Activated naive CD8-positive, alpha-beta T cell treated with anti-CD3 and anti-CD28 coated beads, Interleukin-2, amount 10 ng/mL, durations not matched to agents 7 days and 5 days (primary cell): ENCODE data around the gene ATP6V0C. TPM values are rescaled to one million over a fixed set of nuclear protein-coding genes. Genes with fewer than 3 reads are reported as not detected.
A peak's percentile ranks its signal among the peaks of the same experiment; 100 is the strongest.
"Not testable (repeated sequence)": the region's sequence is repeated elsewhere in the genome, so short reads cannot be mapped to it uniquely, and the experiment has no call there.

Experiments used
- ATAC-seq: fragments of 150-1000 bp; cut with Tn5 transposase; one replicate; pipeline ENCODE4 v1.10.0; 2021; ENCODE audit warnings: low read depth, moderate library complexity
- POLR2A ChIA-PET: fragments of 350-600 bp; sonication (Branson Sonifier 250); formaldehyde crosslinking; loops from one replicate; lab custom pipeline; 2021; ENCODE audit warnings: antibody characterized with exemption; lab: Charles Lee
- DNase-seq: peaks from one replicate; pipeline ENCODE4 v3.0.0; 2021
- H3K27ac Mint-ChIP-seq: one replicate; pipeline ENCODE4 v1.8.0; 2022; ENCODE audit warnings: mild to moderate bottlenecking, mixed read lengths
- H3K27me3 Mint-ChIP-seq: one replicate; pipeline ENCODE4 v1.8.0; 2022; ENCODE audit warnings: mild to moderate bottlenecking, moderate library complexity, mixed read lengths
- H3K36me3 Mint-ChIP-seq: one replicate; pipeline ENCODE4 v1.8.0; 2021; ENCODE audit warnings: mild to moderate bottlenecking, mixed read lengths
- H3K4me1 Mint-ChIP-seq: one replicate; pipeline ENCODE4 v1.8.0; 2021; ENCODE audit warnings: mixed read lengths
- H3K4me3 Mint-ChIP-seq: one replicate; pipeline ENCODE4 v1.8.0; 2022; ENCODE audit warnings: mild to moderate bottlenecking, moderate library complexity, mixed read lengths
- H3K9me3 Mint-ChIP-seq: one replicate; pipeline ENCODE4 v1.8.0; 2021; ENCODE audit warnings: mixed read lengths
- total RNA-seq, 2 experiments: library from RNA; stranded (reverse); gene quantifications; one replicate each; pipeline ENCODE4 v1.2.3, GENCODE V29; 2021

ATP6V0C gene
- total RNA-seq, 2 experiments from 2014 or later = 117 to 122 TPM

GRCh38 chr16:2478279-2478678 lies 35.5 kb upstream of the ATP6V0C start:
- Mint-ChIP-seq H3K27ac (no peak overlapping the region), H3K36me3 (no peaks in the 10 kb centered on the region), H3K9me3 (no peaks in the 10 kb centered on the region), H3K4me3 (no peak overlapping the region), H3K4me1 (peaks cover 8% of the 10 kb centered on the region), H3K27me3 (peaks cover 2% of the 10 kb centered on the region)
- no peak for DNase-seq
- POLR2A ChIA-PET = interaction anchor here (1.0 kb wide), 1 partner anchor 10 kb away, joined by 3 read pairs; no protein-coding TSS in a partner anchor
- ATAC-seq = no peak

- H3K36me3 Mint-ChIP-seq, H3K27ac Mint-ChIP-seq, H3K4me3 Mint-ChIP-seq, DNase-seq, ATAC-seq, H3K4me1 Mint-ChIP-seq, POLR2A ChIA-PET, H3K27me3 Mint-ChIP-seq, H3K9me3 Mint-ChIP-seq: not testable (repeated sequence)
Observed at GRCh38 chr16:2479996-2480395, 33.8 kb upstream of the ATP6V0C start.

GRCh38 chr16:2480948-2481347 lies 32.8 kb upstream of the ATP6V0C start:
- Mint-ChIP-seq H3K36me3 (no peaks in the 10 kb centered on the region), H3K9me3 (no peaks in the 10 kb centered on the region)

GRCh38 chr16:2481676-2482075 lies 32.1 kb upstream of the ATP6V0C start:
- no peak overlapping the region for H3K27ac Mint-ChIP-seq

More at GRCh38 chr16:2480948-2481347, 32.8 kb upstream of the ATP6V0C start:
- Mint-ChIP-seq H3K27ac (no peak overlapping the region), H3K4me3 (no peak overlapping the region), H3K27me3 (no peaks in the 10 kb centered on the region), H3K4me1 (peaks cover 7% of the 10 kb centered on the region)
- ATAC-seq (no peak), DNase-seq (no peak)
- POLR2A ChIA-PET = no interaction called here

GRCh38 chr16:2482249-2482648 lies 31.5 kb upstream of the ATP6V0C start:
- DNase-seq = no peak
- POLR2A ChIA-PET = no interaction called here

More at GRCh38 chr16:2481676-2482075, 32.1 kb upstream of the ATP6V0C start:
- no peak for DNase-seq
- POLR2A ChIA-PET = no interaction called here
- Mint-ChIP-seq H3K27me3 (no peaks in the 10 kb centered on the region), H3K4me1 (peaks cover 9% of the 10 kb centered on the region), H3K4me3 (no peak overlapping the region), H3K9me3 (no peaks in the 10 kb centered on the region), H3K36me3 (no peaks in the 10 kb centered on the region)
- ATAC-seq = no peak

GRCh38 chr16:2482708-2483534 lies 30.8 kb upstream of the ATP6V0C start:
- POLR2A ChIA-PET = interaction anchor here (3.6 kb wide), 1 partner anchor 8 kb away, joined by 11 read pairs; the partner anchor contains the start of gene TBC1D24
- Mint-ChIP-seq H3K27me3 (no peaks in the 10 kb centered on the region), H3K27ac (no peak overlapping the region), H3K36me3 (peaks cover 3% of the 10 kb centered on the region), H3K4me3 (no peak overlapping the region), H3K9me3 (no peaks in the 10 kb centered on the region), H3K4me1 (peaks cover 16% of the 10 kb centered on the region)
- DNase-seq (no peak), ATAC-seq (no peak)

More at GRCh38 chr16:2482249-2482648, 31.5 kb upstream of the ATP6V0C start:
- ATAC-seq = no peak
- Mint-ChIP-seq H3K4me3 (no peak overlapping the region), H3K27me3 (no peaks in the 10 kb centered on the region), H3K4me1 (peaks cover 12% of the 10 kb centered on the region), H3K36me3 (peaks cover under 1% of the 10 kb centered on the region), H3K9me3 (no peaks in the 10 kb centered on the region), H3K27ac (no peak overlapping the region)

- H3K36me3 Mint-ChIP-seq = peaks cover 3% of the 10 kb centered on the region
- H3K9me3 Mint-ChIP-seq = no peaks in the 10 kb centered on the region
- DNase-seq = no peak
- peaks cover 16% of the 10 kb centered on the region for H3K4me1 Mint-ChIP-seq
- POLR2A ChIA-PET = interaction anchor here (0.5 to 3.6 kb wide), 2 partner anchors 9 to 49 kb away, joined by 4 to 11 read pairs; partner anchors contain the start of gene TBC1D24
- no peak for ATAC-seq
- no peak overlapping the region for H3K4me3 Mint-ChIP-seq
- no peak overlapping the region for H3K27ac Mint-ChIP-seq
- H3K27me3 Mint-ChIP-seq = no peaks in the 10 kb centered on the region
Observed at GRCh38 chr16:2483939-2484897, 29.5 kb upstream of the ATP6V0C start.

GRCh38 chr16:2484898-2485508 lies 28.7 kb upstream of the ATP6V0C start:
- ATAC-seq (no peak), DNase-seq (no peak)
- H3K4me1 Mint-ChIP-seq = peaks cover 16% of the 10 kb centered on the region
- peak overlapping the region; percentile 4 for H3K27ac Mint-ChIP-seq
- no peak overlapping the region for H3K4me3 Mint-ChIP-seq
- no peaks in the 10 kb centered on the region for H3K27me3 Mint-ChIP-seq
- H3K36me3 Mint-ChIP-seq = peaks cover 3% of the 10 kb centered on the region
- POLR2A ChIA-PET = interaction anchor here (3.6 kb wide), 1 partner anchor 10 kb away, joined by 11 read pairs; the partner anchor contains the start of gene TBC1D24
- no peaks in the 10 kb centered on the region for H3K9me3 Mint-ChIP-seq

- peaks cover 15% of the 10 kb centered on the region for H3K4me1 Mint-ChIP-seq
- DNase-seq = no peak
- peaks cover 3% of the 10 kb centered on the region for H3K36me3 Mint-ChIP-seq
- ATAC-seq = no peak
- no peak overlapping the region for H3K27ac Mint-ChIP-seq
- POLR2A ChIA-PET = interaction anchor here (1.5 to 3.6 kb wide), 2 partner anchors 11 to 331 kb away, joined by 3 to 11 read pairs; partner anchors contain the start of genes TBC1D24 and TRAF7
- no peaks in the 10 kb centered on the region for H3K27me3 Mint-ChIP-seq
- H3K4me3 Mint-ChIP-seq = no peak overlapping the region
- no peaks in the 10 kb centered on the region for H3K9me3 Mint-ChIP-seq
Observed at GRCh38 chr16:2485811-2486507, 27.8 kb upstream of the ATP6V0C start.

- H3K27ac Mint-ChIP-seq = peak overlapping the region; percentile 73
Observed at GRCh38 chr16:2486645-2487516, 26.9 kb upstream of the ATP6V0C start.

GRCh38 chr16:2487517-2487842 lies 26.3 kb upstream of the ATP6V0C start:
- ATAC-seq (no peak), DNase-seq (no peak)
- H3K36me3 Mint-ChIP-seq = peaks cover 3% of the 10 kb centered on the region
- no peaks in the 10 kb centered on the region for H3K9me3 Mint-ChIP-seq
- no peaks in the 10 kb centered on the region for H3K27me3 Mint-ChIP-seq
- H3K4me3 Mint-ChIP-seq = peak overlapping the region; percentile 64
- peaks cover 15% of the 10 kb centered on the region for H3K4me1 Mint-ChIP-seq
- POLR2A ChIA-PET = interaction anchor here (0.6 to 1.5 kb wide), 2 partner anchors 238 to 332 kb away, joined by 3 to 4 read pairs; partner anchors contain the start of gene TRAF7
- H3K27ac Mint-ChIP-seq = peak overlapping the region; percentile 73

More at GRCh38 chr16:2486645-2487516, 26.9 kb upstream of the ATP6V0C start:
- POLR2A ChIA-PET = interaction anchor here (1.5 to 3.6 kb wide), 2 partner anchors 12 to 332 kb away, joined by 3 to 11 read pairs; partner anchors contain the start of genes TBC1D24 and TRAF7
- Mint-ChIP-seq H3K4me3 (peak overlapping the region; percentile 64), H3K36me3 (peaks cover 3% of the 10 kb centered on the region), H3K4me1 (peaks cover 15% of the 10 kb centered on the region), H3K27me3 (no peaks in the 10 kb centered on the region), H3K9me3 (no peaks in the 10 kb centered on the region)
- peak; percentile 93 for ATAC-seq
- peak; percentile 67 for DNase-seq
